ENCODE measurements around the gene HOXA9. TPM values are rescaled to one million over a fixed set of nuclear protein-coding genes. Genes with fewer than 3 reads are reported as not detected.

The HOXA9 gene
- total RNA-seq, 2 experiments from 2014 or later, result not detected

DNA sequence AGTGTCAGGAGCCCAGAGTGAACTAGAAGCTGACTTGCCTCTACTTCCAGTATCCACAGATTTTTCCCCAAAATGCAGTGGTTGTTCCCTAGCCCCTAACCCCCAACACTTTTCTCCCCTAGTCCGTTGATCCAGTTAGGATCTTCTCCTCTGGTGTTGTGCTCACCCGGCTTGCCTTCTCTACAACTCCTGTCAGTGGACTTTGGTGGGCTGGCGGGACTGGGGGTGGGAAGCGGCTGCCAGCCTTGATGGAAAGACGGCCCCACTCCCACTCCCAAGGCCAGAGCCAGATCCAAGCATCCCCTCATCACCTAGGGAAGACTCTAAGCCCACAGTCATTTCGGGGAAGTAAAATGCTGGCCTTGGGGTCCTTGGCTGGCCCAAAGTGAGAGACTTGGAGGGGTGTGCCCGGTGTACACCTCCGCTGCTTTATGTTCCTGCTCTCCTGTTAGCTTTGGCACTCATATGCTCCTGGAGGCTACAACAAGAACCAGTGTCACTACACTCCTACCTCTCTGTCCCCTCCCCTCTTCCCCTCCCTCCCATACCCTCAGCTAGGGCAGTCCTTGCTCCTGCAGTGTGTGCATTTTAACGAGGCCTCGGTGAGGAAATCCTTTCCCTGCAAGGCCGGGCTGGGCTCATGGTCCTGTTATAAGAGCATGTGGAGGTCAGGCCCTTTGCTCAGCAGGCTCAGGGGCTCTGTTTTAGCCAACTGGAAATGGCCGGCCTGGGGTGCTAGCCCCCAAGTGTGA, 9.7 kb upstream of the HOXA9 start:
- no peaks in the 10 kb centered on the region for H4K20me1 ChIP-seq (ENCODE audit: insufficient read depth, low read length)
- no peak overlapping the region for H3K27ac ChIP-seq (ENCODE audit: low read depth, low read length, poor library complexity, severe bottlenecking)
- H3K4me2 ChIP-seq (ENCODE audit: low read length), result no peak overlapping the region
- no peaks in the 10 kb centered on the region for H3K4me1 ChIP-seq (ENCODE audit: insufficient read depth, low read length, poor library complexity, severe bottlenecking)
- no peak for DNase-seq (ENCODE audit: low spot score)
- H3K4me3 ChIP-seq (ENCODE audit: low read depth, low read length, poor library complexity, severe bottlenecking), result no peak overlapping the region
- BruUV-seq (replicated peaks), result no TSS peak
- intact Hi-C loops (cut with micrococcal nuclease; ENCODE audit: unreplicated experiment), result no loop called here
- no peaks in the 10 kb centered on the region for H3K79me2 ChIP-seq (ENCODE audit: insufficient read depth, low read depth, low read length)
- CTCF ChIA-PET (ENCODE audit: unreplicated experiment), result no interaction called here
- TF ChIP-seq EZH2phosphoT487 (IDR thresholded peaks at IDR 0.05; ENCODE audit: borderline replicate concordance, low read depth, low read length) (no peak), CTCF (conservative IDR thresholded peaks at IDR 0.05; ENCODE audit: low read length) (no peak)
- no peaks in the 10 kb centered on the region for H3K9me3 ChIP-seq (ENCODE audit: low read length)
- H2AFZ ChIP-seq (ENCODE audit: low read length), result no peak overlapping the region
- POLR2A ChIA-PET, result no interaction called here
- no peaks in the 10 kb centered on the region for H3K36me3 ChIP-seq (ENCODE audit: insufficient read depth, low read length)
- no peaks in the 10 kb centered on the region for H3K9me2 ChIP-seq (ENCODE audit: insufficient read depth, low read length)

- no peaks in the 10 kb centered on the region for H4K20me1 ChIP-seq (ENCODE audit: insufficient read depth, low read length)
- H3K4me1 ChIP-seq (ENCODE audit: insufficient read depth, low read length, poor library complexity, severe bottlenecking), result no peaks in the 10 kb centered on the region
- no peak for DNase-seq (ENCODE audit: low spot score)
- H3K4me2 ChIP-seq (ENCODE audit: low read length), result peak within 1 kb of the TSS; percentile 42; the same call in 1 of the 2 replicates
- no TSS peak for BruUV-seq (replicated peaks)
- no peaks in the 10 kb centered on the region for H3K79me2 ChIP-seq (ENCODE audit: insufficient read depth, low read depth, low read length)
- no peaks in the 10 kb centered on the region for H3K9me2 ChIP-seq (ENCODE audit: insufficient read depth, low read length)
- TF ChIP-seq EZH2phosphoT487 (IDR thresholded peaks at IDR 0.05; ENCODE audit: borderline replicate concordance, low read depth, low read length) (no peak), CTCF (conservative IDR thresholded peaks at IDR 0.05; ENCODE audit: low read length) (no peak)
- H3K9me3 ChIP-seq (ENCODE audit: low read length), result no peaks in the 10 kb centered on the region
- intact Hi-C loops (cut with micrococcal nuclease; ENCODE audit: unreplicated experiment), result no loop called here
- ChIA-PET POLR2A (no interaction called here), CTCF (ENCODE audit: unreplicated experiment) (no interaction called here)
- no peak within 1 kb of the TSS for H2AFZ ChIP-seq (ENCODE audit: low read length)
- no peak within 1 kb of the TSS for H3K4me3 ChIP-seq (ENCODE audit: low read depth, low read length, poor library complexity, severe bottlenecking)
- no peaks in the 10 kb centered on the region for H3K36me3 ChIP-seq (ENCODE audit: insufficient read depth, low read length)
- H3K27ac ChIP-seq (ENCODE audit: low read depth, low read length, poor library complexity, severe bottlenecking), result no peak within 1 kb of the TSS
Observed at GRCh38 chr7:27173956-27174873, 8.9 kb upstream of the HOXA9 start, which contains the start of gene HOXA10. Gene HOXA10 (minus strand): TSS chr7:27174320. CDS start chr7:27174306, 14 bp downstream.

Measured in OCI-LY7 (cell line).